GM23338 (cell line): ENCODE data around the gene USH2A. TPM values are rescaled to one million over a fixed set of nuclear protein-coding genes. Genes with fewer than 3 reads are reported as not detected.
A peak's percentile ranks its signal among the peaks of the same experiment; 100 is the strongest.

ENCODE experiments used
- ATAC-seq: fragments of 200-7000 bp; cut with Tn5 transposase; 3 replicates; pipeline ENCODE4 v1.9.1; 2020
- DNase-seq: peaks from one replicate; pipeline ENCODE4 v3.0.0-alpha.2; 2015; ENCODE audit warnings: low spot score
- H2AFZ ChIP-seq: fragments of 200-600 bp; sonication (generic); 2 replicates; pipeline ENCODE4 v1.8.0; 2016; ENCODE audit warnings: antibody characterized with exemption, mild to moderate bottlenecking, moderate library complexity
- H3F3A ChIP-seq: fragments of 200-600 bp; sonication (generic); replicated peaks from 2 replicates; pipeline ENCODE4 v1.8.0; 2017; ENCODE audit warnings: antibody characterized with exemption, mixed run types, low read depth
- H3K27ac ChIP-seq: fragments of 200-600 bp; sonication (generic); 2 replicates; pipeline ENCODE4 v1.6.1; 2016; ENCODE audit warnings: low read depth
- H3K27me3 ChIP-seq: fragments of 200-600 bp; sonication (generic); 2 replicates; pipeline ENCODE4 v1.8.0; 2016; ENCODE audit warnings: mild to moderate bottlenecking, mixed run types, moderate library complexity; ENCODE audit not compliant: insufficient read depth
- H3K36me3 ChIP-seq: fragments of 200-600 bp; sonication (generic); 2 replicates; pipeline ENCODE4 v1.8.0; 2016; ENCODE audit warnings: mild to moderate bottlenecking; ENCODE audit not compliant: insufficient read depth
- H3K4me1 ChIP-seq: fragments of 200-600 bp; sonication (generic); 2 replicates; pipeline ENCODE4 v1.8.0; 2016; ENCODE audit warnings: mild to moderate bottlenecking, moderate library complexity; ENCODE audit not compliant: insufficient read depth
- H3K4me2 ChIP-seq: fragments of 200-600 bp; sonication (generic); 2 replicates; pipeline ENCODE4 v1.7.1; 2017; ENCODE audit warnings: mixed run types
- H3K4me3 ChIP-seq: fragments of 200-600 bp; sonication (generic); 2 replicates; pipeline ENCODE4 v1.6.1; 2016; ENCODE audit warnings: mixed run types
- H3K79me2 ChIP-seq: fragments of 200-600 bp; sonication (generic); replicated peaks from 2 replicates; pipeline ENCODE4 v1.8.0; 2017; ENCODE audit warnings: mild to moderate bottlenecking; ENCODE audit not compliant: insufficient read depth
- H3K9me2 ChIP-seq: fragments of 200-600 bp; sonication (generic); 2 replicates; pipeline ENCODE4 v1.8.0; 2017; ENCODE audit not compliant: insufficient read depth
- H4K20me1 ChIP-seq: fragments of 200-600 bp; sonication (generic); replicated peaks from 2 replicates; pipeline ENCODE4 v1.8.0; 2017; ENCODE audit warnings: mild to moderate bottlenecking; ENCODE audit not compliant: insufficient read depth
- H3K27ac Mint-ChIP-seq: 2 replicates; pipeline ENCODE4 v1.8.0; 2020; ENCODE audit warnings: inconsistent platforms, mild to moderate bottlenecking, moderate library complexity, mixed read lengths
- H3K27me3 Mint-ChIP-seq: 3 replicates; pipeline ENCODE4 v1.8.0; 2022; ENCODE audit warnings: low read depth, mild to moderate bottlenecking, moderate library complexity, mixed read lengths, inconsistent platforms; ENCODE audit not compliant: insufficient read depth, poor library complexity
- H3K36me3 Mint-ChIP-seq: 3 replicates; pipeline ENCODE4 v1.8.0; 2021; ENCODE audit warnings: low read depth, mild to moderate bottlenecking, inconsistent platforms, moderate library complexity, mixed read lengths
- H3K4me1 Mint-ChIP-seq: 3 replicates; pipeline ENCODE4 v1.8.0; 2020; ENCODE audit warnings: mild to moderate bottlenecking, inconsistent platforms, mixed read lengths
- H3K4me3 Mint-ChIP-seq: 3 replicates; pipeline ENCODE4 v1.8.0; 2021; ENCODE audit warnings: moderate library complexity, mild to moderate bottlenecking, inconsistent platforms, mixed read lengths
- H3K9me3 Mint-ChIP-seq: 3 replicates; pipeline ENCODE4 v1.8.0; 2020; ENCODE audit warnings: moderate library complexity, mild to moderate bottlenecking, inconsistent platforms, mixed read lengths
- ETS1 ChIP-seq: IDR thresholded peaks from 2 replicates; pipeline ENCODE4 v1.6.1; 2016; ENCODE audit warnings: antibody characterized with exemption
- EZH2phosphoT487 ChIP-seq: fragments of 200-600 bp; sonication (generic); IDR thresholded peaks from one replicate; pipeline ENCODE4 v1.8.1; 2018; ENCODE audit warnings: antibody characterized with exemption; ENCODE audit not compliant: unreplicated experiment
- NANOG ChIP-seq: IDR thresholded peaks from 2 replicates; pipeline ENCODE4 v1.6.1; 2016; ENCODE audit warnings: antibody characterized with exemption, borderline replicate concordance
- STAT1 ChIP-seq: IDR thresholded peaks from one replicate; pipeline ENCODE4 v1.6.1; 2016; ENCODE audit warnings: antibody characterized with exemption; ENCODE audit not compliant: unreplicated experiment
- ZNF114 ChIP-seq: fragments of 250-450 bp; sonication (Bioruptor Pico); IDR thresholded peaks from 2 replicates; pipeline ENCODE4 v1.5.0; 2020; ENCODE audit warnings: mild to moderate bottlenecking, moderate library complexity
- ZNF331 ChIP-seq: fragments of 250-450 bp; sonication (Bioruptor Pico); IDR thresholded peaks from 2 replicates; pipeline ENCODE4 v1.5.0; 2020; ENCODE audit warnings: low read depth, mild to moderate bottlenecking, moderate library complexity
- ZNF462 ChIP-seq: fragments of 250-450 bp; sonication (Bioruptor Pico); IDR thresholded peaks from 2 replicates; pipeline ENCODE4 v1.5.0; 2020; ENCODE audit warnings: mild to moderate bottlenecking, moderate library complexity
- polyA plus RNA-seq: library from polyadenylated mRNA; unstranded; fragments of >200 nt; fragmentation: Nextera tagmentation; extraction: Ambion mirVana; gene quantifications from 2 replicates; pipeline ENCODE4 v1.2.1, GENCODE V29; 2016
- total RNA-seq: library from RNA; depleted of rRNA; stranded (reverse); fragments of >200 nt; shearing (Covaris generic); gene quantifications from 2 replicates; pipeline ENCODE4 v1.2.3, GENCODE V29; 2014

USH2A gene
- total and polyA plus RNA-seq, 2 experiments from 2014 or later = 0.03 TPM

GRCh38 chr1:216186141-216186540 lies 237.1 kb downstream of the USH2A start:
- Histone ChIP-seq H3K36me3 (no peaks in the 10 kb centered on the region), H3K9me2 (no peaks in the 10 kb centered on the region), H3K4me3 (no peak overlapping the region), H3K4me1 (peaks cover 39% of the 10 kb centered on the region), H3K27me3 (no peaks in the 10 kb centered on the region), H4K20me1 (no peaks in the 10 kb centered on the region), H3K4me2 (no peak overlapping the region), H3F3A (no peaks in the 10 kb centered on the region), H3K27ac (no peak overlapping the region), H3K79me2 (no peaks in the 10 kb centered on the region), H2AFZ (no peak overlapping the region)
- ATAC-seq (peak; percentile 21; the same call in 2 of the 3 replicates), DNase-seq (no peak)
- peaks cover 38% of the 10 kb centered on the region for H3K4me1 Mint-ChIP-seq
- no peaks in the 10 kb centered on the region for H3K36me3 Mint-ChIP-seq
- no peak overlapping the region for H3K4me3 Mint-ChIP-seq
- H3K27me3 Mint-ChIP-seq = peaks cover 2% of the 10 kb centered on the region
- TF ChIP-seq ZNF462 (no peak), ZNF331 (CRISPR knock-in tag) (no peak), NANOG (no peak), ETS1 (no peak), EZH2phosphoT487 (no peak), ZNF114 (CRISPR knock-in tag) (no peak), STAT1 (no peak)
- H3K9me3 Mint-ChIP-seq = no peaks in the 10 kb centered on the region
- H3K27ac Mint-ChIP-seq = no peak overlapping the region; the same call in 1 of the 2 replicates
